AG09319 (cell line): ENCODE measurements around the gene CYP46A1.

Source experiments
- DNase-seq: peaks from one replicate; pipeline ENCODE4 v3.0.0-alpha.2; 2010; ENCODE audit warnings: low read depth; ENCODE audit errors: extremely low read depth
- TF ChIP-seq, protein P1 (sequence below): IDR thresholded peaks from 2 replicates; pipeline ENCODE4 v1.5.1; 2011; ENCODE audit warnings: low read depth, mild to moderate bottlenecking, inconsistent platforms, low read length, moderate library complexity

Gene CYP46A1

DNA sequence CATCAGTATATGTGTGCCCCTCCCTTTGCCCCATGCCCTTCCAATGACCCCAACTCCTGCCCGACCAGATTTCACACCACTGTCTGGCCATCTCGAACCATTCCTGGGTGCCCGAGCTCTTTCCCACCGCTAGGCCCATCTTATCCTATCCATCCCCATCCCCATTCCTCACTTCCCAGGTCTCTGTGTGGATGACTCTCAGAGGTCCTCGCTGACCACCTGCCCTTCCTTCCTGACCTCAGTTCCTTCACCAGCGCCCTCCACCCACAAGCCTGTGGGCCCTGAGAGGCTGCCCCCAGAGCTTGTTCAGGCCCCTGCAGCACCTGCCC, 49.1 kb downstream of the CYP46A1 start:
- TF ChIP-seq, protein P1, sequence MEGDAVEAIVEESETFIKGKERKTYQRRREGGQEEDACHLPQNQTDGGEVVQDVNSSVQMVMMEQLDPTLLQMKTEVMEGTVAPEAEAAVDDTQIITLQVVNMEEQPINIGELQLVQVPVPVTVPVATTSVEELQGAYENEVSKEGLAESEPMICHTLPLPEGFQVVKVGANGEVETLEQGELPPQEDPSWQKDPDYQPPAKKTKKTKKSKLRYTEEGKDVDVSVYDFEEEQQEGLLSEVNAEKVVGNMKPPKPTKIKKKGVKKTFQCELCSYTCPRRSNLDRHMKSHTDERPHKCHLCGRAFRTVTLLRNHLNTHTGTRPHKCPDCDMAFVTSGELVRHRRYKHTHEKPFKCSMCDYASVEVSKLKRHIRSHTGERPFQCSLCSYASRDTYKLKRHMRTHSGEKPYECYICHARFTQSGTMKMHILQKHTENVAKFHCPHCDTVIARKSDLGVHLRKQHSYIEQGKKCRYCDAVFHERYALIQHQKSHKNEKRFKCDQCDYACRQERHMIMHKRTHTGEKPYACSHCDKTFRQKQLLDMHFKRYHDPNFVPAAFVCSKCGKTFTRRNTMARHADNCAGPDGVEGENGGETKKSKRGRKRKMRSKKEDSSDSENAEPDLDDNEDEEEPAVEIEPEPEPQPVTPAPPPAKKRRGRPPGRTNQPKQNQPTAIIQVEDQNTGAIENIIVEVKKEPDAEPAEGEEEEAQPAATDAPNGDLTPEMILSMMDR = no peak

DNA sequence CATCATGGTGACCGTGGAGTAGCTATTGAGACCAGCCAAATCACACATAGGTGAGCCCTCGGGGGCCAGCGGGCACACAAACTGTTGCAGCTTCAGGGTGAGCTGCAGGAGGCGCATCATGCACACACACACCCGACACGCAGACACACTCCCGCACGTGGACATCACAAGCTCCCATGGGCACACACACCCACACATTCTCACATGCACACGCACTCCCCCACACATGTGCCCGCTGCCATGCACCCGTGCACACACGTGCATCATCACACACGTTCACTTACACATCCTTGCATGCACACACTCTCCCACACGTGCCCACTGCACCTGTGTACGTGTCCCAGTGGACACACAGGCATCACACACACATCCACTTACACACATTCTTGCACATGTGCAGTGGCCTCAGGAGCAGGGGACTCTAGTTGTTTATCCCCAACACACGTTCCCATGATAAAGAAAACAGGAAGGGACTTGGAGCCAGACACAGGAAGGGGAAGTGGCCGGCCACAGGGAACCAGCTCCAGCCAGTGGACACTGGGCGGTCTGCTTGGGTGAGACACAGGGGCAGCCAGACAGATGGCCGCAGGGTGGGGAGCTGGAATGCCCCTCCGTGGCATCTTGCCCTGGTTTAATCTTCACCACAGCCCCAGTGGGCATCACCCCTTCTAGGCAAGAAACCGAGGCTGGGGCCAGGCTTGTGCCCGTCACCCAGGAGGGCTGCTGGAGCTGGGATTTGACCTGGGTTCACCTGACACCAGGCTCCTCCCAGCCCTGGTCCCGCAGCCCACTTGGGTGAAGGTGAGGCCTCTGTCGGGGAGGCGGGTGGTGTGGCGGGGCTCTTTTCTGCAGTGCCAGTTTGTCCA, 49.7 kb downstream of the CYP46A1 start:
- no peak for DNase-seq
- TF ChIP-seq, protein P1 = no peak

More for the DNA sequence above, 49.1 kb downstream of the CYP46A1 start:
- DNase-seq = no peak

GRCh38 chr14:99734406-99735051, 50.4 kb downstream of the CYP46A1 start:
- no peak for DNase-seq
- TF ChIP-seq, protein P1 = no peak

GRCh38 chr14:99735189-99736135, 51.4 kb downstream of the CYP46A1 start:
- no peak for DNase-seq
- TF ChIP-seq, protein P1 = no peak

- TF ChIP-seq, protein P1 = no peak
- DNase-seq = no peak
These were observed 52.7 kb downstream of the CYP46A1 start for GRCh38 chr14:99736603-99737371.

GRCh38 chr14:99737451-99737951, 53.4 kb downstream of the CYP46A1 start:
- no peak for DNase-seq
- TF ChIP-seq, protein P1 = no peak
